Measurements from ENCODE around the gene MRPL2.

MRPL2 gene

DNA sequence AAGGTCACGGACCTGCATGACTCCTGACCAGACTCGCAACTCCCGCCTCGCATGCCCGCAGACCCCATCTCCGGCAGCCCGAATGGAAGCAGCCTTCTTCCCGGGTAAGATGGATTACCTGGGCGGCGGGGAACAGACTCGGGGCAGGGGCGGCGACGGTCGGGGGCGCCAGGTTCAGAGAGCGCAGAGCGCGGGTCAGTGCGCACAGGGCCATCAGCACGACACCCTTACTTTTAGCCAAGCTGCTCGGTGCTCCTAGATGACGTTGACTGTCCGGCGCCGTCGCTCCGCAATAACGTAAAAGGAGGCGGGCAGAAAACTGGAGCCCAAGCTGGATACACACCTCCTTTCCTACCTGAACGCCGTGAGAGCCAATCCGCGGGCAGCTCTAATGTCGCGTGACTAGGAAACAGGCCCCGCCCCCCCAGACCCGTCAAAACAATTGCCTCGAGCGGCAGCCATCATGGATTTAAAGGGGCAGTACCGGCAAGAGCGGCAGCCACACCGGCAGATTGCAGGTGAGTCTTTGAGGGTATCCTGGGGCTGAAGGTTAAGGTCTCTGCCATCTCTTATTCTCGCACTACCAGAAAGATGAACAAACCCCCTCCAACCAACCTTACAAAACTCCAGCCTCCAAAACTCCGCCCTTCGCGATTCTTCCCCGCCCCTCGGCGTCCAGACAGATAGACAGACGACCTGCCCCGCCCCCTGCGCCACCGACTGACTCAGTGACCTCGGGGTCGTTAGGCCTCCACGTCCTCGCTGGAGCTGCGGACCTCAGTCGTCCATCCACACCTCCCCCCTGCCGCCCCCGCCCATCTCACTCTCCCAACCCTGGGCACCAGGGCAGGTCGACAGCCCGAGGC is at the start of gene MRPL2, which contains the start of gene KLC4:
TSS of gene MRPL2 (minus strand) at position 267 of the 866 bp plus-strand sequence. CDS start at position 214, 53 bp downstream.
TSS of gene KLC4 (plus strand) at position 464 of the 866 bp plus-strand sequence. CDS start 1,705 bp downstream, outside the sequence.
- Histone ChIP-seq H3K4me3 (ENCODE audit: low read length) (peak within 1 kb of the TSS; percentile 81), H3K27me3 (ENCODE audit: insufficient read depth, low read length) (no peaks in the 10 kb centered on the region), H3K4me1 (ENCODE audit: insufficient read depth, low read length) (peaks cover 19% of the 10 kb centered on the region), H3K9me3 (ENCODE audit: low read length) (no peaks in the 10 kb centered on the region), H2AFZ (ENCODE audit: low read depth, low read length) (peak within 1 kb of the TSS; percentile 35), H3K36me3 (ENCODE audit: insufficient read depth, low read length) (peaks cover 17% of the 10 kb centered on the region)

DNA sequence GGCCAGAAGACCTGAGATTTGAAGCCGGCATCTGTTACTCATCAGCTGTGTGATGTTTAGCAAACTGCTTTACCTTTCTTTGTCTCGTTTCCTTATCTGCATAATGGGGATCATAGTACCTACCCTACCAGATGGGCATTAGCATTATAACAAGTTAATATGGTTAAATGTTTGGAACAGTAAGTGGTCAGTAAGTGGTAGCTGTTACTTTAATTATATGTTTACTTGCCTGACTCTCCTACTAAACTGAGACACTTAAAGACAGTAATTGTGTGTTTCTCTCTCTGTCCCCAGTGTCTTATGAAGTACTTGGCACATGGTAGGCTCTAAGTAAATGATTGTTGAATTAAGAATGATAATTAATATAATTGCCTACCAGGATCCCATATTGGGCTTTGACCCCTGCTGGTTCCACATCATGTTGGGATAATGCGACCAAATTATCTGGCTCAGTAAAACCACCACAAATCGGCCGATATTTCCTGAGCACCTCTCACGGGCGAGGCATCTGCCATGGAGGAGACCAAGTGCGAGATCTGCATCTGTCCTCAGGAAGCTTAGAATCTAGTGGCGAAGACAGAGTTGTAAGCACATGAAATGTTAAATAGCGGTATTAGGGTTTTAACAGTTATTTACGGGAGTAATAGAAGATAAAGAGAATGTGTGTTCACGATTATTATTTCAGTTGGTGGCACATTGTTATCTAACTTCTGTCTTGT is 48.3 kb upstream of the MRPL2 start:
- H2AFZ ChIP-seq (ENCODE audit: low read depth, low read length) = no peak overlapping the region
- no peaks in the 10 kb centered on the region for H3K36me3 ChIP-seq (ENCODE audit: insufficient read depth, low read length)
- H3K9me3 ChIP-seq (ENCODE audit: low read length) = no peaks in the 10 kb centered on the region
- H3K4me3 ChIP-seq (ENCODE audit: low read length) = no peak overlapping the region
- H3K4me1 ChIP-seq (ENCODE audit: insufficient read depth, low read length) = peaks cover 21% of the 10 kb centered on the region
- no peaks in the 10 kb centered on the region for H3K27me3 ChIP-seq (ENCODE audit: insufficient read depth, low read length)

DNA sequence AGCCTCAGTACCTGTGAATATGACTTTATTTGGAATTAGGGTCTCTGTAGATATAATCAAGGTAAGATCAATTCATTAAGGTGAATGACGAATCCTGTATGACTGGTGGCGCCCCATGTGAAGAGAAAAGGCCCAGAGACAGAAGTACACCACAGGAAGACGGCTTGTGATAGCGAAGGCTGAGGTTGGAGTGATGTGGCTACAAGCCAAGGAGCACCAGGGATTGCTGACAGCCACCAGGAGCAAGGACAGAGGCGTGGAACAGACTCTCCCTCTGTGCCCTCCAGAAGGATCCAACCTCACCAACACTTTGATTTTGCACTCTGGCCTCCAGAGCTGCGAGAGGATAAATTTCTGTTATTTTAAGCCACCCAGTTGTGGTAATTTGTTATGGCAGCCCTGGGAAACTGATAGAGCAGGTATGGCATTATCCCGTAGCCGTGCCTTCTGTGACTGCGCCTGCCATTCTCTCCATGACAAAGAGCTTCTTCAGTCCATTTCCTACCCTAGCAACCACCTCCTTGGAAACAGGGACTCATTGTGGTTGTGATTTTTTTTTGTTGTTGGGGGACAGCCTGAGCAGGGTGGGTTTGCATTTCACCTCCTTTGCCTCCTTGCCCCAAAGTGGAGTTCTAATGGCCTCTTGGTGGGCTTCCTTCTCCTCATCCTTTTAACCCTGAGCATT is 46.4 kb upstream of the MRPL2 start:
- Histone ChIP-seq H2AFZ (ENCODE audit: low read depth, low read length) (no peak overlapping the region), H3K27me3 (ENCODE audit: insufficient read depth, low read length) (no peaks in the 10 kb centered on the region), H3K36me3 (ENCODE audit: insufficient read depth, low read length) (no peaks in the 10 kb centered on the region), H3K9me3 (ENCODE audit: low read length) (no peaks in the 10 kb centered on the region), H3K4me3 (ENCODE audit: low read length) (no peak overlapping the region), H3K4me1 (ENCODE audit: insufficient read depth, low read length) (peaks cover 21% of the 10 kb centered on the region)

DNA sequence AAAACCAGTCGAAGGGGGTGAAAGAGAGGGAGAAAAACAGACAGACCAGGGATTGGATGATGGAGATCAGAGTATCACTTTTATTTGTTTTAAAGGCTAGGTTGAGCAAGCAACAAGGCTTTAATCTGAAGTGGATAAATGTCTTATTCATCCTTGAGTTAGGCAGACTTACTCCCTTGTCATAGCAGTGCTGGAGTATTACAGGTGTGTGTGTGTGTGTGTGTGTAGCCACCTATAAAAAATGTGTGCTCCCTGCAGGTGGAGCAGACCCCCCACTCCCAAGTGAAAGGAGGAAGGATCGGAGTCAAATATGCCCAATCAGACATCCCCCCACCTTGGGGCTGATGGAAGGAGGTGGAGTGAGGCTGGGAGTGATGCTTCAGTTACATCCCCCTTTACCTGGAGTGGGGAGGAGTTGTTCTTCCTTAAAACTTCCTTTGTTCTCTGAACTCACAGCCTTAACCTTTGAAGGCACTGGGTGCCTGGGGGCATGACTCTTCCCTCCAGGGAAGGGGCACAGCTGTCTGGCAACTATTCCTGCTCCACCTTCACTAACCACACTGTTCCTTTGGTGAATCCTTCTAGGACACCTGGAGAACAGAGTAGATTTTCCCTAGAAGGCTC is 44.1 kb upstream of the MRPL2 start:
- Histone ChIP-seq H3K36me3 (ENCODE audit: insufficient read depth, low read length) (no peaks in the 10 kb centered on the region), H3K27me3 (ENCODE audit: insufficient read depth, low read length) (no peaks in the 10 kb centered on the region), H3K9me3 (ENCODE audit: low read length) (no peaks in the 10 kb centered on the region), H2AFZ (ENCODE audit: low read depth, low read length) (no peak overlapping the region), H3K4me1 (ENCODE audit: insufficient read depth, low read length) (peaks cover 21% of the 10 kb centered on the region), H3K4me3 (ENCODE audit: low read length) (no peak overlapping the region)

DNA sequence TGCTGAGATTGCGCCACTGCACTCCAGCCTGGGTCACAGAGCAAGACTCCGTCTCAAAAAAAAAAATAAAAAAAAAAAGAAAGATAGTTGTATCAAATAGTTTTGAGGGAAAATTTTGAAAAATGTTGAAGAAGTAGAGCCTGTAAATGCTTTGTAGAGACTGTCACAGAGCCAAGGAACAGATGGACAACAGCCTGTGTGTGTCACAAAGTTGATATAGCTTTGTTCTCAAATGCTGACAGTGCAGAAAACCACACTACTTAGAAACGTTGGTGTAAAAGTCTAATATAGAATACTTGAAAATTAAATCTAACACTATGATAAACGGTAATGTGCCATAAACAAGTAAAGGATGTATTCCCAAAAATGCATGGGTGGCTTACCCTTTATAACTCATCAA is 42.3 kb upstream of the MRPL2 start:
- Histone ChIP-seq H3K4me3 (ENCODE audit: low read length) (no peak overlapping the region), H2AFZ (ENCODE audit: low read depth, low read length) (no peak overlapping the region), H3K9me3 (ENCODE audit: low read length) (no peaks in the 10 kb centered on the region), H3K27me3 (ENCODE audit: insufficient read depth, low read length) (no peaks in the 10 kb centered on the region), H3K36me3 (ENCODE audit: insufficient read depth, low read length) (no peaks in the 10 kb centered on the region), H3K4me1 (ENCODE audit: insufficient read depth, low read length) (peaks cover 38% of the 10 kb centered on the region)

DNA sequence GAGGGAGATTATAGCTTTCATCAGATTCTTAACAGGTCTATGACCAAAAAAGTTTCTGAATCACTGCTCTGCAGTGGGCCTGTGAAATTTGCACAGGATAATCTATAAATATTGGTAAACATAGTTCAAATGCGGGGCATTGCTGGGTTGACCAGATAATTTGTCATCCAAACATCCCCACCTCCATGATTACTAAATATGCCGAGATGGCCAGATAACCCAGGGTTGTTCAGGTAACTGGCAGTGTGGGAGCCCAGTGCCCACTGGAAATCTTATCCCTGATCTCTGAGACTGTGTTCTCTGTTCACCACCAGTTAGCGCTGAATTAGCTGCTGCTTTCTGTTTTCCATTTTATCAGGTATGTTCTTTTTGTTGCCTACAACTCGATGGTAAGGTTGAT is 38.3 kb upstream of the MRPL2 start:
- no peaks in the 10 kb centered on the region for H3K36me3 ChIP-seq (ENCODE audit: insufficient read depth, low read length)
- H3K4me3 ChIP-seq (ENCODE audit: low read length) = no peak overlapping the region
- H2AFZ ChIP-seq (ENCODE audit: low read depth, low read length) = no peak overlapping the region
- peaks cover 48% of the 10 kb centered on the region for H3K4me1 ChIP-seq (ENCODE audit: insufficient read depth, low read length)
- no peaks in the 10 kb centered on the region for H3K9me3 ChIP-seq (ENCODE audit: low read length)
- no peaks in the 10 kb centered on the region for H3K27me3 ChIP-seq (ENCODE audit: insufficient read depth, low read length)

DNA sequence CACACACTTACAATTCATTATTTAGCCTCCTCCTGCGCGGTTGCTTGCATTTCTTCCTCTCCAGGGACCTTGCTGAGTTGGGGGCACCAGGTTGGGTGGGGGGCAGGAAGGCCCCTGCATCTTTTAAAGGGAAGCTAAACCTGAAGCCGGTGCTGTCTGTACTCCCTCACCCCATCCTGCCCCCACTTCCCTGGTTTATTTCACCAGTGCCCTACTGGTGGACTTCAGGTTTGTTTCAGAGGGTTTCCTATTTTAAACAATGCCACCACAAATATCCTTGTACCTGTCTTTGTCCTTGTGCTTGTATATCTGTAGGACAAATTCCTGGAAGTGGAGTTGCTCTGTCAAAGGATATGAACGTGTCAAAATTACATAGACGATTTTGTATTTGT is 37.9 kb upstream of the MRPL2 start:
- peaks cover 52% of the 10 kb centered on the region for H3K4me1 ChIP-seq (ENCODE audit: insufficient read depth, low read length)
- no peaks in the 10 kb centered on the region for H3K9me3 ChIP-seq (ENCODE audit: low read length)
- H3K4me3 ChIP-seq (ENCODE audit: low read length) = no peak overlapping the region
- H2AFZ ChIP-seq (ENCODE audit: low read depth, low read length) = no peak overlapping the region
- H3K27me3 ChIP-seq (ENCODE audit: insufficient read depth, low read length) = no peaks in the 10 kb centered on the region
- H3K36me3 ChIP-seq (ENCODE audit: insufficient read depth, low read length) = no peaks in the 10 kb centered on the region

DNA sequence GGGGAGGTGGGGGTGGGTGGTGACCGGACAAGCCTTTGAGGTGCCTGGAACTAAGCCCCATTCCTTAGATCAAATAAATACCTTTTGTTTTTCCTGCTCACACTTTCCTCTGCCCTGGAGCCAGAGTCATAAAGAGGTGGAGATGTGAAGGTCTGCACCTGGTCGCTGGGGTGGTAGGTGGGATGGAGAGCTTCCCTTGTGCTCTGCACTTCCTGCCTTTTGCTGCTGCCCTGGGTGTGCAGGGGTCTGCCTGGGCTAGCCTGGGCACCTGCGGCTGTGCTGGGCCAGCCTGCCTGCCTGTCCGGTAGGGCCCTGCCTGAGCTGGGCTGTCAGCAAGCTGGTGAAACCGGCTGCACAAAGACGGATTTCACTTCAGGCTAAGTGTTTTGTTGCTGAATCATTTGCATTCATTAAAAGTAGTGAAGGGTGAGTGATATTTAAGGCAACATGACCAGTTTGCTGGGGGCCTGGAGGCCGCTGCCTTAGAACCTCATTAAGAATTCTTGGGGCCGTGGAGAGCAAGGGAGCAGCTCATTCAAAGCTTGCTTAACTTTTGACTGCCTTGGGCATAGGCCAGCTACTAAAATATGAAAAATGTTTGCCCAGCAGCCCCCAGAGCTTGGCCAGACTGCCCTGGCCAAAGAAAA is 37.3 kb upstream of the MRPL2 start:
- no peak overlapping the region for H3K4me3 ChIP-seq (ENCODE audit: low read length)
- H2AFZ ChIP-seq (ENCODE audit: low read depth, low read length) = no peak overlapping the region
- H3K4me1 ChIP-seq (ENCODE audit: insufficient read depth, low read length) = peaks cover 53% of the 10 kb centered on the region
- H3K9me3 ChIP-seq (ENCODE audit: low read length) = no peaks in the 10 kb centered on the region
- no peaks in the 10 kb centered on the region for H3K27me3 ChIP-seq (ENCODE audit: insufficient read depth, low read length)
- H3K36me3 ChIP-seq (ENCODE audit: insufficient read depth, low read length) = no peaks in the 10 kb centered on the region

DNA sequence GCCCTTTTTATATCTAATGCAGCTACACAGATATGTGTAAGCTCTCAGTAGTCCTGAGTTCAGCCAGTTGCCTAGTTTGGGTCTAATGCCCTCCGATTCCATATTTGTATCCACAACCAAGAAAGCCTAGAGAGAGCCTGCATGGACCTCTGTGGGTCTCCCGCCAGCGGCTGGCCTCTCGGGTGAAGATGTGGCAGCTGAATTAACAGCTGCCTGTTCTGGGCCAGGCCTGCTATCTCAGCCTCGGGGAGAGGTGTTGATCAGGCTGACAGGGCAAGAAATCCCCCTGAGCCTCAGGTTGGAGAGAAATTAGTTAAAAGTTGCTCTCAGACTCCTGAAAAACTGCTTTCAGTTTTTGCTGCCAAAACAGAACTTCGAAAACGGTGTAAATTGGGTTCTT is 36.7 kb upstream of the MRPL2 start:
- peaks cover 53% of the 10 kb centered on the region for H3K4me1 ChIP-seq (ENCODE audit: insufficient read depth, low read length)
- H3K4me3 ChIP-seq (ENCODE audit: low read length) = no peak overlapping the region

DNA sequence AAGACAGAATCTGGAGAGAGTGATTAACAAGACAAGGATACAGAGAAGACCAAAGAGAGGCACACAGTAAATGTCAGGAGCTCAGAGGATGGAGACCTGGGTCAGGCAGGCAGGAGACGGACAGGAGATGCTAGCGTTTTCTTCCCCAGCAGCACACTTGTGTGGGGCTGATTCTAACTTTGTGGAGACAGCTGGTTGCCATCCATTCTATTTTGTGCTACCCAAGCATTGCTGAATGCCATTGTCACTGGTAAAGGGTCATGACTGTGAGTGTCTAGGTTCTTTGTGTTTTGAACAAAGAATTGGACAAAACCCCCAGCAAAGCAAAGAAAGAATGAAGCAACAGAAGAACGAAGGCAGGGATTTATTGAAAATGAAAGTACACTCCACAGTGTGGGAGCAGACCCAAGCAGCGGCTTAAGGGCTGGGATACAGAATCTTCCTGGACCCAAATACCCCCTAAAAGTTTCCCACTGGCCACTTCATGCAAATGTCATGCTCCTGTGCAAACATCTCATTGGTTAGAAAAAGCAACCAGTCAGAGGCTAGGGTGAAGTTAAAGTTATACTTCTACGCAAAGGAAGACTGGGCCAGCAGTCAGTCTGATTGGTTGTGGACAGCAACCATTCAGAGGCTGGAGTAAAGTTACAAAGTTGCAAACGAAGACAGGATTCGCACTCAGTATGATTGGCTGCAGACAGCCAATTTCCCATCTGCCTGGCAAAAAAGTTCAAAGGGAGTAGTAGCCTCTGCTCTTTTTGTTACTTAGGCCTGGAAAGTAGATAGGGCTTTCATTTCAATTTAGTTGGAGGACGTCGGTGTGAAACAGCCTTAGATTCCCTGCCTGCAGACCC is 34.4 kb upstream of the MRPL2 start:
- Histone ChIP-seq H3K4me1 (ENCODE audit: insufficient read depth, low read length) (peaks cover 75% of the 10 kb centered on the region), H3K4me3 (ENCODE audit: low read length) (peak overlapping the region; percentile 36), H3K36me3 (ENCODE audit: insufficient read depth, low read length) (no peaks in the 10 kb centered on the region), H2AFZ (ENCODE audit: low read depth, low read length) (no peak overlapping the region), H3K27me3 (ENCODE audit: insufficient read depth, low read length) (no peaks in the 10 kb centered on the region), H3K9me3 (ENCODE audit: low read length) (no peaks in the 10 kb centered on the region)

More for the DNA sequence above, 36.7 kb upstream of the MRPL2 start:
- H3K27me3 ChIP-seq (ENCODE audit: insufficient read depth, low read length) = no peaks in the 10 kb centered on the region
- H3K9me3 ChIP-seq (ENCODE audit: low read length) = no peaks in the 10 kb centered on the region
- H3K36me3 ChIP-seq (ENCODE audit: insufficient read depth, low read length) = no peaks in the 10 kb centered on the region
- H2AFZ ChIP-seq (ENCODE audit: low read depth, low read length) = no peak overlapping the region

DNA sequence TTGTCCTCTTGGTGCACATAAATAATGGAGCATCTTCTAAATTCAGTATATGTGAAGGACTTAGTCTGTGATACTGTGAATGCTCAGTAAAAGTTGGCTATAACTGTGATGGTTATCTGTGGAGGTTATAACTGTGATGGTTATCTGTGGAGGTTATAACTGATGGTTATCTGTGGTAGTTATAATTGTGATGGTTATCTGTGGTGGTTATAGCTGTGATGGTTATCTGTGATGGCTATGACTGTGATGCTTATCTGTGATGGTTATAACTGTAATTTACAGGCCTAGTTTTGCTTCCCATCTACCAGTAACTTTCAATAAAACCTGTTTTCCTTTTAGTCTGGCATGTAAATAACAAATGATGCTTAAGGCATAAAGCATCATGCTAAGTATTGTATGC is 33.4 kb upstream of the MRPL2 start:
- Histone ChIP-seq H3K27me3 (ENCODE audit: insufficient read depth, low read length) (no peaks in the 10 kb centered on the region), H3K9me3 (ENCODE audit: low read length) (no peaks in the 10 kb centered on the region), H2AFZ (ENCODE audit: low read depth, low read length) (no peak overlapping the region), H3K36me3 (ENCODE audit: insufficient read depth, low read length) (no peaks in the 10 kb centered on the region), H3K4me3 (ENCODE audit: low read length) (peak overlapping the region; percentile 5), H3K4me1 (ENCODE audit: insufficient read depth, low read length) (peaks cover 70% of the 10 kb centered on the region)
